T-helper 1 cell treated with Interleukin-12 subunit alpha and Interleukin-12 subunit beta and Interleukin-4 antibody, amounts not matched to agents 30 ng/mL and 1 ng/mL, for 36 hours (primary cell): ENCODE data around the gene GGCX. TPM values are rescaled to one million over a fixed set of nuclear protein-coding genes. Genes with fewer than 3 reads are reported as not detected.
"Not testable (repeated sequence)": the region's sequence is repeated elsewhere in the genome, so short reads cannot be mapped to it uniquely, and the experiment has no call there.

ENCODE experiments used
- intact Hi-C: fragments of 100-400 bp; cut with micrococcal nuclease; formaldehyde crosslinking; loops from one replicate; pipeline ENCODE4 v1.15.1; 2024
- total RNA-seq: library from RNA; stranded (reverse); gene quantifications from 2 replicates; pipeline ENCODE4 v1.2.3, GENCODE V29; 2022

GGCX gene
- total RNA-seq, result 23.9 and 26.4 TPM in 2 replicates

DNA sequence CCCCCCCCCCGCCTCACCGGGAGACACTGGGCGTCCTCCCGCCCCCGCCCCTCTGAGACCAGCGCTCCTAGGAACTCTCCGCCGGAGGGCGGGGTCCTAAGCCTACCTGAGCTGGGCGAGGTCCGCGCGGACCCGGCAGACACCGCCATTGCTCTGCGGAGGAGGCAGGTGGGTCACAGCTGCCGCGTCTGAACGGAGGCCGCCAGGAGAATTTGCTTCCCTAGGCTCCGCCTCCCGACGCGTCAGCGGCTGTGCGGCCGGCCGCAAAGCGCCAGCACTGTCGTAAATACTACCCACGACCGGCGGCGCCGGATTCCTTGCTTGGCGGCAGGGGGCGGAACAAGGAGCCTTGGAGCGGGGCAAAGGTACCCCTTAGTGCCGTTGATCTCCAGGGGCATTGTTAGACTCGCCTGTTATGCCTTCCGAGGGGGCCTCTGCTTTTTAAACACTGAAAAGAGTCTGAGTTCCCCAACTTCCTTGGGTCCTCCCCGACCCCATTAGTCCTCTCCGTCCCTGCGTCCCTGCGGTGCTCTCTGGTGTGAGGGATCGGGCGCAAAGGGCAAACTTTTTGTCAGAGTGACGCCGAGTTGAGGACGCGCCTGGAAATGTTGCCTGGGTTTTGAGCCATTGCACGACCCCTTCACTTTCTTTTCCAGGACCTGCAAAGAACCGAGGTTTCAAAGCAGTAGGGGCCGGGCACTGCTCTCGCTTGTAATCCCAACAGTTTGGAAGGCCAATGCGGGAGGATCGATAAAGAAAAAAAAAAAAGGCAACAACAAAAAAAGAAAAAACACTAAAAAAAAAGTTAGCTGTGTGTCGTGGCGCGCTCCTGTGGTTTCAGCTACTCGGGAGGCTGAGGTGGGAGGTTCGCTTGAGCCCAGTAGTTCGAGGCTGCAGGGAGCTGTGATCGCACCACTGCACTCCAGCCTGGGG lies at the start of gene GGCX:
Gene GGCX (minus strand): TSS at position 214 of the 933 bp plus-strand sequence. CDS start 65 bp downstream, at position 149.
- intact Hi-C loops, result loop anchor here (1.0 kb wide), 11 partner anchors 9 to 545 kb away; partner anchors contain the start of genes ELMOD3, MAT2A, PTCD3 and RETSAT

DNA sequence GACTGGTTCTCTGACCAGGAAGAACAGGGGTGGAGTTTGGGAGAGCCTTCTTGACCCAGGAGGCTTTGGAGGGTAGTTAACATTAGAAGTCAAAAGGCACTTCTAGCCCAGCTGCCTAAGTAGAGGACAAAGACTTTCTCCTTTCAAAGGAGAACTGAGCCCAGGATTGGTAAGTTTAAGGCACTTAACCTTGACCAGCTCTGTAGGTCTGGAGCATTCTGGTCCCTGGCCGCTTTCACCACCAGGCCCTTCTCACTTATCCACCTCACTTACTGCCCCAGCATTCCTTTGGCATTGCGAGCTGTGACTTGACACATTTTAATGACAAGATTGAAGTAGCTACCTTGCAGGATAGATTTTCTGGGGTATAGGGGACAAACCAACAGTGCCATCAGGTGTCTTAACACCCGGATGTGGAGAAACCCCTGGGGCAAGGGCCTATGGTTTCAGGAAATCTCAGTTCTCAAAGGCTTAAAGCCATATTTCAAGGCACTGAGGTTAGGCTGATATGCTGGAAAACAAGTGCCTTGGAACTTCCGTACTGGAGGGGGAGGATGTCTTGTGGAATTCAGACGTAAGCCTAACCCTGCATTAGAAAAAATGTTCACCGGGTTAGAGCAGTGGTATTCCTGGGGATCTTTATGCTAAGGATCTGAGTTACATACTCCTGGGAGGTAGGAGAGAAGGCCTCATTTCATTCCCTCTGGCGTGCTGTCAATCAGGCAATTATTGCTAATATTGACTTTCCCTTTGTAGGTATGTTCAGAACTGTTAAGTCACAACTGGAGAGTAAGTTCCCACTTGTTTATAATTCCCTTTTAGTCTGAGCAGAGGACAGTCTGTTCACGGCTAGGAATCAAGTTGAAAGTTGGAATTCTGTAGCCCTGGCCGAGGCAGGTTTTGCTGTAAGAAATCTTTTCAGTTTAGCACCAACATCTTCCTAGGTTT lies 46.2 kb upstream of the GGCX start:
- intact Hi-C loops, result no loop called here

DNA sequence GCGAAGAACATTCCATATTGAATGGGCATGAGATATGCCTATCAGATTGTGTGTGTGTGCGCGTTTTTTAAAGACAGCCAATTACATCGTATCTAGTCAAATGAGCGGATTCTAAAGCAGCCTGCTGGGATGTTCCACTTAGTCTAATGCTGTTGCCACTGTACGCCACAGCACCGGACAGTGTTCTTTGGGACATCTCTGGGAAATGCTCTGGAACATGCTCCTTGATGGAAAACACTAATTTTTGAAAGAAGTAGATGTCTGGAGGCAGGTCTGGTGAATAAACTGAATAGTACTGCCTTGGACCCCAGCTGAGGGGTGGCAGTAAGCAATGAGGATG lies 44.8 kb upstream of the GGCX start:
- intact Hi-C loops, result no loop called here

DNA sequence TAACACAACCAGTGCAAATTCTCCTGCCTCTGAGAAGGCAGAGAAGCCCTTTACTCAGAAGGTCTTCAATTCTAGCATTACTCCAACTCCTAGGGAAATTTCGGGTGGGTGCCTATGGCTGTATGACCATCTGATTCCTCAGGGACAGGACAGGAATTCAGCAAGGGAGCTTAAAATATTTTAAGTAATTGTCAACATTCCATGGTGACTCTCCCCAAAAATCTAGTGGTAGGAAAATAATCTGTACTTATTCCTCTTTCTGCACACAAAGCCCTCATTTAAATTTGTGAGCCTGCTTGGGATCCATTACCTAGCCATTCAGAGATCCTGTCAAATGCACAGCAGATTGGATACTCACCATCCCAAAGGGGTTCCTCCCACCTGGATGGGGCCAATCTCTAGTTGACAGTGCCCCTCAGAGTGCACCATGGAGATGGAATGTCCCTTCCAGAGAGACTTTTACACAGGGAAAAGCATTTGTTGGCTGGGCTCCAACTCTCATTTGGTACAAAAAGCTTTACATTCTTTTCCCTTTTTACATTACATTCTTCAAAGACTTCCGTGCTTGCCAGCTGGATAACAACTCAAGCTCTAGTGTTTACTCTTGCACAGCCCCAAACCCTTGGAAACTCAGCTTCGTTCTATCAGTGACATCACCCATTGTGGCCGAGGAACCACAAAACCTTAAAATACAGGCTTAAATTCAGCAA lies 44.3 kb upstream of the GGCX start:
- intact Hi-C loops, result no loop called here

DNA sequence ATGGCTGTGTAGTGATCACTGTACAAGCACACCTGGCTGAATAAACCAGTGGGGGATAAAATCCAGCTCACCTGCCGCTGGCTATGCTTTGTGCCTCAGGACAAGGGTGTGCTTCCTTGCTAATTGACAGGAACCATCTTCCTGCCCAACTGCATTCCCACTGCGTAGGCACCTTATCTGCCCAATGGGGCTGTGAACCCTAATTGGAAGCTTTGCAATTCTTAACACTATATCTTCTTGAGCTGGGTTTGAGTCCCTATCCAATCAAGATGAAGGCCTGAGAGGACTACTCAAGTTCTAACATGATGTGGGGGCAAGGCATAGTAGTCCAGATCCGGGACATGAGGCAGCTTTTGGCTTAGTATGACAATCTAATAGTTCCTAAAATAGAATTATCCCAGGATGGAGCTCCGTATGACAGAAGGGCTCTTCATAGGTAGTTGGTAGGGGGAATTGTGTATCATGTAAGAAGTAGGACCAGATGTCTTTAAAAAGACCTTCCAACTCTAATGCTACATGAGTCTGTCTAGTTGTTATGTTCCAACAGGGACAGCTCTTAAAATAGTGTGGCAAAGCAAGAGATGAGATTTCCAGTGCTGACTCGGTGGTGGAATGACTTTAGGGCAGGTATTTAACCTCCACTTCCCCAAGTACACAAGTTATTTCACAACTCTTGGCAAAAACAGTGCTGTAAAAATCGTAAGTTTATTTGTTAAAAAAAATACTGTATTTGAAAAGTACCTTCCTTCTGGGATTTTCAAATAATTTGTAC lies 43.5 kb upstream of the GGCX start:
- intact Hi-C loops, result no loop called here

DNA sequence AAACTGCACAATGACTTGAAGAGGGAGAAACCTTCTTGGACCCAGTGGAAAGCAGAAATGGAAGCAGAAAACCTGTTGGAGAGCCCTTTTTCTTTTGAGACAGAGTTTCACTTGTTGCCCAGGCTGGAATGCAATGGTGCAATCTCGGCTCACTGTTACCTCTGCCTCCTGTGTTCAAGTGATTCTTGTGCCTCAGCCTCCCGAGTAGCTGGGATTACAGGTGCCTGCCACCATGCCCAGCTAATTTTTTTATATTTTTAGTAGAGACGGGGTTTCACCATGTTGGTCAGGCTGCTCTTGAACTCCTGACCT lies 42.8 kb upstream of the GGCX start:
- intact Hi-C loops, result not testable (repeated sequence)

DNA sequence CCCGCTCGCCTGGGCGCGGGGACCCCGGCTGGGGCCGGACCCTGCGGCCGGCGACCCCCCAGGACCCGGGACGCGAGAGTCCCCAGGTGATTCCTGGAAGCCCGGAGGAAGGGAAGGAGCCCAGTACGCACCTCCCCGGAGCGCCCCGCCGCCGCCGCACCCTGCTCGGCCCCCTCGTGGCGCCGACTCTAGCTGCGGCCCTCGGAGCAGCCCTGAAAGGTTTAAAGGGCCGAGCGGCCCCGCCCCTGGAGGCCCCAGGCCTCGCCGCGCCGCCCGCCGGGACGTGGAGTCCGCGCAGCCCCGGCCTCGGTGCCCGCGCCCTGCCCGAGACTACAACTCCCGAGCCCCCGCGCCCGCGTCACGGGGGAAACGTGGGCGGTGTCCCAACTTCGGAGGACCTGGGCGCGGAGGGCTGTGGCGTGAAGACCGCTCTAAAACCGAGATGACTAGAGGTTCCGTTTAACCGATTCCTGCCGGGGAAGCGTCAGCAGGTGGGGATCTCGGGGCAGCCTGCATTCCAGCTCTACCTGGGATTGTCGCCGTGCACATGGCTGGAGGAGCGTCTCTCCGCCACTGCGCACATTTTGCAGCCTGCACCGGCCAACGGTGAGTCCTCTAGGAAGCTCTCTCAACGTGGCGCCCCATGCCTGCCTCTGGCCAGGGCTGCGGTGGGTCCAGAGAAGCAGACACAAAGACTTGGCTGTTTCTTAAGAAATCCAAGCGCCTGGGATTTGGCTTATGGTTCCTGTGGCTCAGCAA lies 41.4 kb upstream of the GGCX start, which contains the start of gene TMEM150A:
Gene TMEM150A (minus strand): TSS at position 223 of the 759 bp plus-strand sequence. CDS start 750 bp downstream, outside the sequence.
- intact Hi-C loops, result loop anchor here (1.0 to 2.0 kb wide), 3 partner anchors 10 to 64 kb away; partner anchors contain the start of genes C2orf68, MAT2A and USP39

DNA sequence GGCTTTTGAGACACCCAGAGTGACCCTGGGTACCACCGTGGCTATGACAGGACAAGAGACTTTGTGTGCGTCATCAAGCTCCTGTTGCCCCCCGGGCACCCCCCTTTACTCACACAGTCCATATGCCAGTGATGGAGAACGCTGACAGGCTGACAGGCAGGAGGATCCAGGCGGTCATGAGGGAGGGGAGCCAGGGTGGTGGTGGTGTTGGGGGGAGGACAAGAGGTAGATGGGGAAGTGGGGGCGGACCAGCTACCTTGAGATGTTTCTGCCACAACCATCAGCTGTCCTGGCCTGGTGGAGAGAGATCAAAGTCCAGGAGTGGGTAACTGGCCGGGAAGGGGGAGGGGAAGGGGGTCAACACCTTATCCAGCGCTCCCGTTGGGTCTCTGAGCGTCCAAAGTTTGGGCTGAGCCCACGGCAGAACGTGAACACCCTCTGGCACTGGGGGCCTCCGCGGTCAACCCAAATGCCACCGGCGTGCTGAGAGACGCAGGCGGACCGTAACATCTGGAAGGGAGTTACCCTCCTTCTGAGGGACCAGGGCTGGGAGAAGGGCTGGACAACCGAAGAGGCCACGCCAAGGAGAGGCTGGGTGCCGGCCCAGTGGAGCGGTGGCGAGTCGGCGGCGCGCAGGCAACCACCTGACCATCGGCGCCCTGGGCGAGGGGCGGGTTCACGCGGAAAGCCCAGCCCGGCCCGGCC lies 40.6 kb upstream of the GGCX start:
- intact Hi-C loops, result loop anchor here (1.0 to 2.0 kb wide), 3 partner anchors 10 to 63 kb away; partner anchors contain the start of genes C2orf68, MAT2A and USP39

DNA sequence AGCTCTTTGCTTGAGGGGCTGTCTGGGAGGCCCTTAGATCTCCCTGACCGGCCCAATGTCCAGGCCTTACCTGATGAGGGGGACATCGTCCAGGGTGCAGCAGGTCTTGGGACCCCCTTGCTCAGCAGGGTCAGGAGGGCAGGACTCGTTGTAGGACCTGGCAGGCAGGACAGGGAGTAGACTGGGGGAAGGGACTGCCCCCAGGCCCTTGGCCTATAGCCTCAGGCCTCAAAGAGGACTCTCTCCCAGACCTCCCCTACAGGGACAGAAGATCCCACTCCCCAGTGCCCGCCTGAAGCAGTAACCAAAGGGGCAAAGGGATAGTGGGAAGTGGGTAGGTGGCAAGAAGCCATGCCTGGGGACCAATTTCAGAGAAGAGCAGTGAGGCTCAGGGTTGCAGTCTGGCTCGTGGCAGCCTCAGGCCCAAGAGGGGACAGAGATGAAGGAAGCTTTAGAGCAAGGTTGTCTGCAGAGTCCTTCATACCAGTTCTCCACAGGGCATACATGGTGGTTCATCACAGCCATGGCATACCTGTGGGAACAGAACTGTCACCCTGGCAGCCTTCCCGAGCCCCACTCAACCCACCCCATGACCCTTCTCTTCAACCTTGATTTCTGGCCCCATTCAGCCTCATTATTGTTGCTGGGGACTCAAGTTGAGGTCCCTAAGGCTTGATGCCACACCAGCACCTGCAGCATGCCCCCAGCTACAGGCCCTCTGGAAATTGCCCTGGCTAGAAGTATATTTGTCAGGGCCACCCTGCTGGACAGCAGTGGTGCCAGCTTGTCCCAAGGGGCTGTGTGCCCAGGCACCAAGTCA lies 39.9 kb upstream of the GGCX start:
- intact Hi-C loops, result no loop called here

DNA sequence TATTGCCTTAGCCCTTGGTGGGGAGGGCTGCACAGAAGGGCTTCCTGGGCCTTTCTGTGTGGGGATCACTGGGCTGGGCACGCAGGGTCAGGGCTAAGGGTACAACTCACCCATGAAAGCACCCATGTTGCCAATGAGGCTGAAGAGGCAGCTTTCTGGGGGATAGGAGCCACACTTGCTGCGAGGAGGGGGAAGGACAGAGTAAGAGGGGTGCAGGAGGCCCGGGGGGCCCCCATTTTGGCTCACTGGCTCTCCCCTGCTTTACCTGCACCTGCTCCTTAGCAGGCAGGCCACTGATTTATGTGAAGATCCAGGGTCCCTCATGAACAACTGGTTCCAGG lies 38.9 kb upstream of the GGCX start:
- intact Hi-C loops, result no loop called here

DNA sequence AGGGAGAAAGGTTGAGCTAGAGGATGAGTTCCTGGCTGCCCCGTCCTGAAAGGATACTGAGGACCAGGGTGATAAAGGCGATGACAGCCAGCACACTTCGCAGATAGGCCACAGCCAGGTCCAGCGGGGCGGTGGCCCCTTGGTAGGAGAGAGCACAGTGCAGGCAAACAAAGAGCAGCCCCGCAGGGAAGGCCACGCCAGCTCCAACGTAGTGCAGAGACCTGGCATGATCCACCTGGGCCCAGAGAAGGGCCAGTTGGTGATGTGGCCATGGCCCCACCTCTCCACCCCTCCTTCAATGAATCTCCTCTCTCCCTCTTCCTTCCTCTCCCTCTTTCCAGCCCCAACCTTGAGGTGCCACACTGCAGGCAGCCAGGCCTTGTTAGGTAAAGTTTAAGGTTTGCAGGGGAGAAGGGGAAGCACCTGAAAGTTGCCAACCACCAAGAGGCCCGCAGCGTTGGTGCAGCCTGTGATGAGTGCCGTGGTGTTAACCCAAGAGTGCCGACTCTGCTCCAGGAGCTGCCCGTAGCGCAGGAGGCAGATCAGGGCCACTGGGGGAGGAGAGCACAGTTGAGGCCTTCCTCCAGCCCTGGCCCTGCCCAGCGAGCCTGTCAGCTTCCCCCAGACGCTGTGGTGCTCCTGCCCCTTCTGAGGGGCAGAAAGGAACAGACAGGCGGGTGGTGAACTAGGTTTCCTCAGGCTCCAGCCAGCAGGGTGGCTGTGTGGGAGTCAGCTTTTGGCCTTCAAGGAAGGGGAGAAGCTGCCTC lies 38.4 kb upstream of the GGCX start:
- intact Hi-C loops, result loop anchor here (5.0 kb wide), 1 partner anchor 162 kb away; no protein-coding TSS in a partner anchor

DNA sequence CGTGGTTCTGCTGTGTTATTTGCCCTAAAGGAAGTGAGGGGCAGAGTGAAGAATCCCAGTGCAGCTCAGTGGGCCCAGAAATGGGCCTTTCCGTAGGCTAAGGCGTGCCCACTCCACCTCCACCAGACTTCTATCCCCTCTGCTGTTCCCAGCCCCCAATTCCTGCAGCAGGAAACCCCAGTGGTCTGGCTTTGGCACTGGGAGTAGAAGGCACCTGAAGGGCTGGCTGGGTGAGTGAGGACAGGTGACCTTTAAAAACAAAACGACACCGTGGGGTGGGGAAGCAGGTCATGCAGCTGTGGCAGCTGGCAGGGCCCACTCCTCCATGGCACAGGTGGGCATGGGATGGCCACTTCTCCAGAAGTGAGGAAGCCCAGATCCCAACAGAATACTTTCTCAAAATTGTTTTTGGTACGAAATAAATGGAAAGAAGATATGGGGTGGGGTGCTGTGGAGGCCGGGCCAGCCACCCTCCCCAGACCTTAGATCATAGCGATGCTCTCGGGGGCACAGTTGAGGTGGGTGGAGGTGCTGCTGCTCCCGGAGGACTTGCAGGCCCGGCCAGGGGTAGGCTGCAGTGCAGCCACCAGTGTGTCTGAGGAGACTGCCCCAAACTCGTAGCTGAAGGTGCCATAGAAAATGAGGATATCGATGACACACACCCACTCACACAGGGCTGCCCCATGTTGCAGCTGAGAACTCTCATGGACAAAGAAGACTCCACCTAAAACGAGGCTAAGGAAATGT lies 37.5 kb upstream of the GGCX start:
- intact Hi-C loops, result loop anchor here (5.0 kb wide), 1 partner anchor 161 kb away; no protein-coding TSS in a partner anchor

DNA sequence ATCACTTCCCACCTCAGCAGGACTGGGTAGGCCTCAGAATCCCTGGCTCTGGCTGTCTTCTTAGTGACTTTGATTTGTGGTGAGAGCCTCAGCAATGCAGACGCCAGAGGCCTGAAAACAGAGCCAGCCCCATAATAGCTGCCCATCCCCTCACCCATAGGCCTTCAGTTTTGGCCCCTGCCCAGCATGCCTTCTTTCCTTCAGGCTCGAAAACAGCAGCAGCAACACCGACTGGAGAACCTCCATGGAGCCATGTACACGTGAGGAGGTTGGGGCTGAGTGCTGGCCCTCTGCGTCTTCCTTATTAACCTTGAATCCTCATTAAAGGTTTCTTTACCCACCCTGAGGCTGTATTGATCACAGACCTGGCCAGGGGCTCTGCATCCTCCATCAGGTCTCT lies 35.9 kb upstream of the GGCX start:
- intact Hi-C loops, result loop anchor here (5.0 kb wide), 1 partner anchor 160 kb away; no protein-coding TSS in a partner anchor

DNA sequence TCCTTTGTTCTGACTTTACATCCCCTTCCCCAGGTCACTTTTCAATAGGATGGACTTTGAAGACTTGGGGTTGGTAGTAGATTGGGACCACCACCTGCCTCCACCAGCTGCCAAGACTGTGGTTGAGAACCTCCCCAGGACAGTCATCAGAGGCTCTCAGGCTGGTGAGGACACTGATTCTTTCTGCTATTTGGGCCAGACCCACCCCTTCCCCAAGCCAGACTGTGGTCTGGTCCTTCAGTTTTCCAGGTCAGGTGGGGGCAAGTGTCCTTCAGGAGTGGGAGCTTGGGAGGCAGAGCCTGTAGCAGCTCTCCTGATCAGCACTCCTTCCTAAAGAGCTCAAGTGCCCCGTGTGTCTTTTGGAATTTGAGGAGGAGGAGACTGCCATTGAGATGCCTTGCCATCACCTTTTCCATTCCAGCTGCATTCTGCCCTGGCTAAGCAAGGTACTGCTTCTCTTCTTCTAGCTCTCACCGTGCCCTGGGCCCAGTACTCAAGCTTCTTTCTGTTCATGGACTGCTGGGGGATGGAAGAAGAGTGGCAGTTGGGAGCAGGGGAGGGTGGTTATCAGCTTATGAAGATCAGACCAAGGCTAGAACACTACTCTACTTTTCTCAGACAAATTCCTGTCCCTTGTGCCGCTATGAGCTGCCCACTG lies 35.3 kb upstream of the GGCX start:
- intact Hi-C loops, result loop anchor here (5.0 kb wide), 1 partner anchor 159 kb away; no protein-coding TSS in a partner anchor

DNA sequence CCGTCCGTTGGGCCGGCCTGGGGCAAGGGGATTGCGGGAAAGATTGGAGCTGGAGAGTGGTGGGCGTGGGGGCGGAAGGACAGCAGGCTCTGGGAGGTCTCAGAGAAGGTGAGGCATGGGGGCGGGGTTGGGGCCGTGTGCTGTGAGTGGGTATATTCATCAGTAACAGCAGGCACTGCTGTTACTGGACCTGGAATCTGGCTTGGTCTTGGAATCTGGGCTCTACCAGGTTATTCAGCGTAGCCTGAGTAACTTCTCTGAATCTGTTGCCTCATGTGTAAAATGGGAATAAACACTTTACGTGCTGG lies 34.7 kb upstream of the GGCX start:
- intact Hi-C loops, result loop anchor here (5.0 kb wide), 1 partner anchor 159 kb away; no protein-coding TSS in a partner anchor
